Suppressor macrophage treated with lipopolysaccharide for 4 hours (primary cell): ENCODE results near the gene CFAP410.
"Not testable (repeated sequence)": the region's sequence is repeated elsewhere in the genome, so short reads cannot be mapped to it uniquely, and the experiment has no call there.

Experiments used
- DNase-seq: peaks from one replicate; pipeline ENCODE4 v3.0.0-alpha.2; 2020

CFAP410 gene

DNA sequence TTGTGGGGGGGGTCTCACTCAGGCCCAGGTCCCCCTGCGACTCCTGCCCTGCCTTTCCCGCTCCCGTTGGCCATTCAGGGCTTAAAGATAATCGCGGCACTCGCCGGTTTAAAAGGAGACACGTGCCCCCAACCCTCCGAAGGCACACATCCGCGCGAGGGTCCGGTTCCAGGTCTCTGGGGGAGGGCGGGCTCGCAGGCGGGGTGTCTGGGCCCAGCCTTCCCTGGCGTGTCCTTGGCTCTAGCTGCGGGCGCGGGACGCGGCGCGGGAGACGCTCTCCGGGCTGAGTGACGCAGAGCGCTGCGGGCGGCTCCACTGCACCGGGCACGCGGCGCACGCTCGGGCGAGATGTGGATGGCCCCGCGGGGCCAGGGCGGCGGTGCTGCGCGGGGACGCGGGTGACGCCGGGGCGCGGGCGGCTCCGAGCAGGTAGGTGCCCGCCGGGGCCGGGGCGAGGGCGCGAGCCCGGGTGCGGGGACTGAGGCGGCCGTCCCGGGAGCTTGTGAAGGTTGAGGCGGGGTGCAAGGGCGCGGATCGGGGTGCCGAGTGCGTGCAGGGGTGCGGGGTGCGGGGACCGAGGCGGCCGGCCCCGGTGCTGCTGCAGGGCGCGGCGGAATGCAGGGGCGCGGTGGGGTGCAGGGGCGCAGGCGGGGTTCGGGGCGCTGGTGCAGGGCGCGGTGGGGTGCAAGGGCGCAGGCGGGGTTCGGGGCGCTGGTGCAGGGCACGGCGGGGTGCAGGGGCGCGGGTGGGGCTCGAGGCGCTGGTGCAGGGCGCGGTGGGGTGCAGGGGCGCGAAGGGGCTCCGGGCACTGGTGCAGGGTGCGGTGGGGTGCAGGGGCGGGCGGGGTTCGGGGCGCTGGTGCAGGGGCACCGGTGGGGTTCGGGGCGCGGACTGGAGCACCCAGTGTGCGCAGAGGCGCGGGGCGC, 10.9 kb upstream of the CFAP410 start:
- peak; percentile 27 for DNase-seq

DNA sequence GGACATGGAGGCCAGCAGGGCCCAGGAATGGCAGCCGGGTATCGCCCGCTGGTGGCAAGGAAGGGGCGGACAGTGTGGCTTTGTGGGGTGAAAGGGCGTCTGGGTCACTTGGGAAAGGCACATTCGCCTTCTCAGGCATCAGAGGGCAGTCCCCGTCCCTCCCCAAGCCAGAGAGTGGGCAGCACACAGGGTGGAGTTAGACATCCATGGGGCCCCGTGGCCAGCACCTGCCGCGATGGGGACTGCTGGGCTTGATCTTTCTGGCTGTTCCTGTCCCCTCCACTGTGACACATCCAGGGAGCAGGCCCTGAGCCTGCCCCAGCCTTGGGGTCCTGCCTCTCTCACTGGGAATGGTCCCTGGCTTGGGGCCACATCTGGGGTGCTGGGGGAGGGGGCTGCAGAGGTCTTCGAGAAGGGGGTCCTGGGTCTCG, 10.2 kb upstream of the CFAP410 start:
- no peak for DNase-seq

DNA sequence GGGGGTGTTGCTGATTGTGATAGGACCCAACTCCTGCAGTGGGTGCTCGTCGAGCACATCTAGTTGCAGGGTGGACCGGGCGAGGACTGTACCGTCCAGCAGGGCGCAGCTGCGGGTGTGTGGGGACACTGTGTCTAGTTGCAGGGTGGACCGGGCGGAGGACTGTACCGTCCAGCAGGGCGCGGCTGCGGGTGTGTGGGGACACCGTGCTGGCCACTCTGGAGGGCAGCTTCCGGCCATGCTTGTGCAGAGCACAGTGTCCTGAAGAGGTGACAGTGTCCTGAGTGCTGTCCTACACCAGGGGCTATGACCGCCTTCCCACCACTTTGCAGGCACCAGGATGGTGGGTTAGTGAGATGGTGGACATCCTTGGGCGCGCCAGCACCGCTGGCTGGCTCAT, 9.7 kb upstream of the CFAP410 start:
- DNase-seq: no peak

DNA sequence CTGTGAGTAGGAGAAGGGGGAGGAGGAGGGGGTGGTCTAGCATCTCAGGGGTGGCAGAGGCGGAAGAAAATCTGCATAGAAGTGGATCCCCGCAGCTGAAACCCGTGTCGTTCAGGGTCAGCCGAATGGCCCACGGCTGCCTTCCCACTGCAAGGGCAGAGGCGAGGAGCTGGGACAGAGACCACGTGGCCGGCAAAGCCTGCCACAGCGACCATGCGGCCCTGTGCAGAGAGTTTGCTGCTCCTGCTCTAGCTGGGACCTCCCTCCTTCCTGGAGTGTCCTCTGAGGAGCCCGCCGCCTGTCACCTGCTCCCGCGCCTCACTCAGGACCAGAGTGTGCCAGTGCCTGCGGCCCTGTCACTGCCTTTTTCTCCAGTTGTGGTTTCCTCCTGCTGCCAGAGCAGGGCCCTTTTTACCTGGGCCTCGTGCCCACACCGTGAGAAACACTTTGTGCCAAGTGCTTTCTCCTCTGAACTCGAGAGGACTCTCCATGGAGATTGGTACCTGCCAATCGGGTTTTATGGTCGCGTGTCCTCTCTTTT, 8.8 kb upstream of the CFAP410 start:
- no peak for DNase-seq

DNA sequence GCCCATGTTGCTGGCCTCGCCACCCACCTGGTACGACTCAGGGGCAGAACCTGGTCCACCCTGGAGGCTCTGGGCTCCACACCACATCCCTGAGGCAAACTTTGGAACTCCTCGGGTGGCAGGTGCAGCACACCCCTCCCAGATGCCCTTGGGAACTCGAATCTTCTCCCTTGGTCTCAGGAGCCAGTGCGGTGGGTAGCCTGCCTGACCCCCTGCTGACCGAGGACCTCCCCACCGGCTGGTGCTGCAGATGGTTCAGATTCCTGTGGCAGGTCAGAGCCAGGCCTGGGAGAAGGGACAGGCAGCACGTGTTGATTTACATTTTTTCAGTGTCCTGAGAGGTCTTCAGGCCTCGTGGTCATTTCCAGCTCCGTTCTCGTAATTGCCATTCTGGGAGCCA, 6.3 kb upstream of the CFAP410 start:
- no peak for DNase-seq

DNA sequence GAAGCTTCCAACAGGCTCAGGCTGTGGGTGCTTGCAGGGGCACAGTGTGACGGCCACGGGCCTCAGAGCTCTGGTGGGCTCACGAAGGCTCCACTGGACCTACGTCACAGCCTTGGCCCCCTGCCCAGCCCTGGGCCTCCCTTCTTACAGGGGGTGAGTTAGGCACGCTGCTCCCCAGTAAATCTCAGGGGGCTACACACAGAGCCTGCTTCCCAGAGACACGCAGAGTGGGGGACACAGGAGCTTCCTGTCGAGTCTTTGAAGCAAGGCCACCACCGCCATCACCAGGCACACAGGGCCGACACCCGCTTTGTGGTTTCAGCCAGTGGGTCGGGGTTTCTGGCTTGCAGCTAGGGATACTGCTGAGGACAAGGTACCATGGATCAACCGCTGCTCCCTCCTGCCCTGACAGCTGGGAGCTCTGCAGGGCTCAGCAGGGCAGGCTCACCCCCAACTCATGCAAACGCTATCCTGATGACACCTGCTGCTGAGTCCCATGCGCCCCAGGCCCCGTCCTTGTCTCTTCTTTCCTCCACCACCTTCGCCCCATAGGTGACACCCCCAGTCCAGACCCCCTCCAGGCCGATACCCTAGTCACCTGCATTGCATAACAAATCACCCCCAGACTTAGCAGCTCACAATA, 5.5 kb upstream of the CFAP410 start:
- no peak for DNase-seq

DNA sequence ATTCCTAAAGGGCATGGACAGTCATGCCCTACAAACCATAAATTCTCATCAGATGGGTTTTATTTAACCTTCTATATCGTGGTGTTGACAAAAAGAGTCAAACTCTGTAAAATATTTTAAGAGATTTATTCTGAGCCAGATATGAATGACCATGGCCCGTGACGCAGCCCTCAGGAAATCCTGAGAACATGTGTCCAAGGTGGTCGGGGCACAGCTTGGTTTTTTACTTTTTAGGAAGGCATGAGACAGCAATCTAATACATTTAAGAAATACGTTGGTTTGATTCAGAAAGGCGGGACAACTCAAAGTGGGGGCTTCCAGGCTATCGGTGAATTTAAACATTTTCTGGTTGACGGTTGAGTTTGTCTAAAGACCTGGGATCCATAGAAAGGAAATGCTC, 3.8 kb upstream of the CFAP410 start:
- DNase-seq: not testable (repeated sequence)

DNA sequence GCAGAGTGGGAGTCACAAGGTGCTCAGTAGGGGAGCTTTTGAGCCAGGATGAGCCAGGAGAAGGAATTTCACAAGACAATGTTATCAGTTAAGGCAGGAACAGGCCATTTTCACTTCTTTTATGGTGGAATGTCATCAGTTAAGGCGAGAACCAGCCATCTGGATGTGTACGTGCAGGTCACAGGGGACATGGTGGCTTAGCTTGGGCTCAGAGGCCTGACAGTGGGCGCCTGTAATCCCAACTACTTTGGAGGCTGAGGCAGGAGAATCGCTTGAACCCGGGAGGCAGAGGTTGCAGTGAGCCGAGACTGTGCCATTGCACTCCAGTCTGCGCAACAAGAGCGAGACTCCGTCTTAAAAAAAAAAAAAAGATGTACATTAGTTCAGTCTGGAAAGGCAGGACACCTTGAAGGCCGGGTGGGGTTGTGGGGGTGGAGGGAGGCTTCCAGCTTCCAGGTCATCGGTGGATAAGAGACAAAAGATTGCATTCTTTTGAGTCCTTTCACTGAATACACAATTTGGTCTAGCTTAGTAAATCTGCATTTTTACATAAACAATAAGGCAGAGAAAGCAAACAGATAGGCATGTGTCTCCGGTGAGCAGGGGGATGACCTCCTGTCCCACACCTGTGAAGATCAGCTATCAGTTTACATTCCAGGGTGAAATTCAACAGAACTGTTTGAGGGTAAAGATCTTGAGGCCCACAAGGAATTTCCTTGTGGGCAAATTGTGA, 2.7 kb upstream of the CFAP410 start:
- not testable (repeated sequence) for DNase-seq

DNA sequence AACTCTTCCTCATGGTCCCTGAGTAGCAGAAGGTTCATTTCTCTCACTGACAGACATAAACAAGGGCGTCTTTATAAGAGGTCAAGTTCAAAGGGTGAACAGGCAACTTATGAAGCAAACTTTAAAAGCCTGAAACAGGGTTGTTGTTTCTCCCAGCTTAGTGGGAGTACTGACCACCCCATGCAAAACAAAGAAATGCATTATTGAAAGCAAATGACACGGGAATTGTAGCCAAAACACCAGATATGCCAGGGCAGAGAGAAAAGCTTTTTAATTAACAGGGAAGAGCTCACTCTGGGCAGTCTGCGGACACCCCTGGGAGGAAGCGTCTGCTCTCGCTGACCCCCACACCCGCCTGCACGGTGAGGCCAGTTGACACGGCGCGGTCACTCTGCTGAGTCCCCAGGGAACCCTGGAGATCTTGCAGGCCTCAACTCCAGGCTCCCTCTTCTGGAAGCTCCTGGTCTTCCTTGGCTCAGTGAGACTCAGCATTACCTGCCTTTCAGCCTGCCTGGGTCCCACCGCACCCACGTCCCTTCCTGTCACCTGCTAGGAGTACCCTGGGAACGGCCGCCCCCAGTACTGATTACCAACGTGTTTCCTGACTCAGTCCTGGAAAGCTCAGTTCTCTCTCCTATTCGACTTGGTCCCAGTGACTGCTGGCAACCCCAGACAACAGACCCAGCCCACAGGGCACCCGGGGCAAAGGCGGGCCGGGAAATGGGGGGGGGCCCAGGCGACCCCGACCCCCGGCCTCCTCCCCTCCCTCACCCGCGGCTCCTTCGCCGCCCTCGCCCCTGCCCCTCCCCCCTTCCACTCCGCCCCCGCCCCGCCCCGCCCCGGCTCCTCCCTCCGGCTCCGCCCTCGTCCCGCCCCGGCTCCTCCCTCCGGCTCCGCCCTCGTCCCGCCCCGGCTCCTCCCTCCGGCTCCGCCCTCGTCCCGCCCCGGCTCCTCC, 972 bp downstream of the CFAP410 start:
- no peak for DNase-seq

DNA sequence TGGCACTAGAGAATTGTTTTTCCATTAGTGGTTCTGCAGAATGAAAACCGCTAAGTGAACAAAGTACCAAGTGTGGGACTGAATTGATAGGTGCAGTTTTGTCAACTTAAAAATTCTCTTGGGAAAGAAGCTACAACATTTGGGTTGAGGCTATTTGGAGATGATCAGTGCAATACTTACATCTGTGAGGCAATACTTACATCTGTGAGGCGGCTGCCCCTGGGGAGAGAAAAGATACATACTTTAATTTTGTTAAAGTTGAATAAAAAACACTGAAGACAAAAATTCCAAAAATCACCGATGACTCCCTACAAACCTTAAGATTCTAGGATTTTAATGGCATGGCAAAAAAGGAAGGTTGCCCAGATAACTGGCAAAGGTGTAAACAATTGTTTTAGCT, 1.7 kb downstream of the CFAP410 start:
- DNase-seq: no peak

DNA sequence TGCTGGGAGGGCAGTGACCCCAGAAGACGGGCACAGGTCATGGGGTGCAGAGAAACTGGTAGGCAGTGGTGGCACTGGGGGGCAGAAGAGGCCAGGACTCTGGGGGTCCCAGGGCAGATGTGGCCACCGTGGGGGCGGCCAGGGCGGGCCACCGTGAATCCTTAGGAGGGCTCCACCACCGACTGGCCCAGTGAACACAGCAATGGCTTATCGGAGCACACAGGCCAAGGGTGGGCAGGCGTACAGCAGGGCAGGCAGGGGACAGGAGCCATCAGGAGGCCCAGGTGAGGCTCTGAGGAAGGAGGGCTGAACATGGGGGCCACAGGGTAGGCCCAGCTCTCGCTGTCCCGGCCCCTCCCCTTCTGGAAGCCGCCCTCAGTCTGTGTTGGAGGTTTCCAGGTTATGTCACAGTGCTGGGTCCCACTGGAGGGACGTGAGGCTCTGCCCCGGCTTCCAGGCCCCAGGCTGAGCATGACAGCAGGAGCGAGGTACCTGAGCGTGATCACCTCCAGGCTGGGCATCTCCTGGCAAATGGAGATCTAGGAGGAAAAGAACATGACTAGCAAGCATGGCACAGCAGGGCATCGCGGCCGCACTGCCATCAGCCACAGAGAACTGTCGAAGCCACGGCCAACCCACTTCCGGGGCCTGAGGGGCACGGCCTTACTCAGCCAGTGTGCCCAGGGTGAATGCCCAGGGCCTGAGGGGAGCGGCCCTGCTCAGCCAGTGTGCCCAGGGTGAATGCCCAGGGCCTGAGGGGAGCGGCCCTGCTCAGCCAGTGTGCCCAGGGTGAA, 3.7 kb downstream of the CFAP410 start:
- no peak for DNase-seq

DNA sequence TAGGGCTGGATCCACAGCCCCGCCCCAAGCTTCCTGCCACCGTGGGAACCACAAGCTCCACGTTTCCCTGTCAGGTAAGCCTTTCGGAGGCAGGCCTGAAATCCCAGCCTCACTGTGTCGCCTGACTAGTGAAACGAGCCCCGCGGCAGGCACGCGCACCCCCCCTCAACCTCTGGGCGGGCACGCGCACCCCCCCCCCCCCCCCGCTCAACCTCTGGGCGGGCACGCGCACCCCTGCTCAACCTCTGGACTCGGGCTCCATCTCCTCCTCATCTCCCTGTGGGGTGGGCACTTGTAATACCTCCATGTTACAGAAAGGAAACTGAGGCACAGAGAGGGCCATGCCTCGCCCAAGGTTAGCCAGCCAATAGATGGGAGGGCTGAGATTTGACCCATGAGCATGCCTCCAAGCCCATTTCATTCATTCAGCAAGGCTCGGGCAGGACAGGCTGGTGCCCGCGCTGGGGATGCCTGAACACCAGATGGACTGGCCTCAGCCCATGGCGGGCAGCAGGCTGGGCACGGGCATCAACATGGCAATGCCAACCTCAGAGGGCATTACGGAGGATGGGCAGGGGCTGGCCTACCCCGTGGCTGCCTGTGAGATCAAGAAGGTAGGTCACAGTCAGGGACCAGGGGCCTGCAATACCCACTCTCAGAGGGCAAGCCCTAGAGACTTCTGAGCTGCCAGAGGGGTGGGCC, 4.7 kb downstream of the CFAP410 start:
- DNase-seq: no peak

DNA sequence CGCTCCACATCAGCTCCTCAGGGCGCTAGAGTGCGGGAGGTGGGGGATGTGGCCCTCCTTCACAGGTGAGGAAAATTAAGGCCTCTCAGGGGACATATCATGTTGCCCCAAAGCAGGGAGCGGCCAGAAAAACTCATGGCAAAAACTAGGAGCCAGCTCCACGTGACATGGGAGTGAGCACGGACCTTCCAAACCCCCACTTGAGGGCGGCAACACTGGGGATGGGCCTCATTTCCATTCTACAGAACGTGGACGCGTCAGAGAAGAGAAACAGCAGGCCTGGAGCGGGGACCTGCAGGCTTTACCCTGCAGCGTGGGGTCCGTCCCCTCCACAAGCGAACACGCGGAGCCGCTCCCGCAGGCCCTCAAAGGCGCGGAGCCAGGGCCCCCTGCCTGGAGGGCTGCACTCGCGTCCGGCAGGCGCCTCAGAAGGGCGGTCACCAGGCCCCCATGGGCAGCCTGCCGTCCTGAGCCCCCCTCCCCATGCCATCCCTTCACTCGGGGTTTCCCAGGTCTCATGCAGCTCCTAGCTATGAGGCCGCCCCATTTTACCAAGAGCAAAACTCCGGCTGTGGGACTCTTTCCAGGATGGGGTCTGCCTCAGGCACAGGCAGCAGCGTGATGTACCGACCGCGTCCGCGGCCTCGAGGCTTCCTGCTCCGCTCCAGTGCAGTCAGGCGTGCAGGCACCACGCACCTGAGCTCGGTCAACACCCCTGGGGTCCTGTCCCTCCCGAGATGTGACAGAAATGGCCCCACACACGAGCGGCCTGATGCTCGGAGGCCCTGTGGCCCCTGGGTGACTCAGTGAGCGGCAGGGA, 5.5 kb downstream of the CFAP410 start:
- DNase-seq: no peak

DNA sequence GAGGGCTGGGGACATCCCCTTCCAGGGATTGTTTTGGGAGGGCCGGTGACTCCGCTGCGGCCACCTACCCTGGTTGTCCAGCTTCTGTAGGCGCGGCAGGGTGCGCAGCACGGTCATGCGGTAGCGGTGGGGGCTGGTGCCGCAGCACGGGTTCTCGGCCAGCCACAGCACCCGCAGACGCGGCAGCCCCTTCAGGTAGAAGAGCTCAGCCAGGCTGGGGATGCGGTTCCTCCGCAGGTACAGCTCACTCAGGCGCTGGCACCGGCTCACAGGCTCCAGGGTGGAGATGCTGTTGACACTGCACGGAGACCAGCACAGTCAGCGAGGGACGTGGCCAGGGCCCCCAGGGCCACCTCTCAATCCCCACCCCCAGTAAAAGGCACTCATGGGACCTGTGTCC, 6.2 kb downstream of the CFAP410 start:
- no peak for DNase-seq

DNA sequence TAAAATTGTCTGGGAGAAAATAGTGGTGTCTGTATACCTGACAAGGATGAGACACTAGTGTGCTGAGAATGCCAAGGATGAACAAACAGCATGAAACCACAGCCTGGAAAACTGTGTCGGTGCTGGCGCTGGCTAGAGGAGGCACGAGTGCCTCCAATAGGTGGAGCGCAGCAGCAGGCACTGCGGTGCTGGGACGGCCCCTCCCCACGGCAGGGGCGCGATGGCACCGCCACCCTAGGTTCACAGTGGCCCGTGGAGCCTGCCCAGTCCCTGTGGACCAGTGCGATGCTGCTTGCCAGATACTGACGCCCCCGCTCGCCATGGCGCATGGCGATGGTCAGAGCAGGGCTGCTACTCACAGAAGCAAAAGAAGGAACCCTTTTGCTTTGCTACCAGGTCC, 6.8 kb downstream of the CFAP410 start:
- no peak for DNase-seq

DNA sequence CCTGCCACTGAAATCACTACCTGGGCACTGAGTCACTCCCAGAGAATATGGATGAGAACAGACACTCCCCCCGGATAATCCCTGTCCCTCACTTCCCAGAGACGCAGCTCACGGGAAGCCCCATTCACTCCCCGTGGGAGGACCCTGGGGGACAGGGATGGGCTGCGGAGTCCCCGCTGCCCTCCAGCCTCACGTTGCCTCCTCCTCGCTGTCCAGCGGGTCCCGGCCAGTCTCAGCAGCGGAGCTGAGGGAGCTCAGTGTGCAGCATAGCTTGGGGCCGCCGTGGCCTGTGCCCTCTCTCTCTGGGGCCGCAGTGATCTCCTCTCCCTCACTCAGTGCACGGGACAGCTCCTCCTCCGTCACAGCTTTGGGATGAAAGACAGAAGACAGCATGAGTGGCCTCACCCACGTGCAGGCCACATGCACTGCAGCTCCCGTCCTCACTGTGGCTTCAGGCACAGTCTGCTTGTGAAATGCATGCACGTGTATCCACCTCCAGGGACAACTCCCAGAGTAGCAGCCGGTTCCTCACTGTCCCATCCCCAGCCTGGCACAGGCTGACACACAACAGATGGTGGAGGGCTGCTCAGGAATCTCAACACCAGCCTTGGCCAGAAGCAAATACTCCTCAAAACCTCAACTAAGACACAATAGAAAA, 7.4 kb downstream of the CFAP410 start:
- DNase-seq: no peak

DNA sequence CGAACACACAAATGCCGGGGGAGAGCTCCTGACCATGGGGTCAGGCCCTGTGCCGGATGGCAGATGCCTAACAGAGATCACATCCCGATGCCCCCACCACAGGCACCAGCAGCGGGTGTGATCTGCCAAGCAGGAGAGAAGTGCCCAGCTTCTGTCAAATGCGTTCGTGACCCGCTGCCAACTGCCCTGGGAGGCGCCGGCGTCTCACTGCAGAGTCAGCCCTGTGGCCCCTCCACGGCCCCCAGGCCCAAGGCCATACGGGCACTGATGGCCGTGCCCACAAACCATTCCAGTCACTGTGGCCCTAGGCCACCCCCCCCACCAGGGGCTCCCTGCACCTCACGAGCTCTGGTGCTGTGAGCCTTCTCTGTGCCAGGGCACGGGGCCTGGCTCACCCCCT, 8.0 kb downstream of the CFAP410 start:
- DNase-seq: no peak

DNA sequence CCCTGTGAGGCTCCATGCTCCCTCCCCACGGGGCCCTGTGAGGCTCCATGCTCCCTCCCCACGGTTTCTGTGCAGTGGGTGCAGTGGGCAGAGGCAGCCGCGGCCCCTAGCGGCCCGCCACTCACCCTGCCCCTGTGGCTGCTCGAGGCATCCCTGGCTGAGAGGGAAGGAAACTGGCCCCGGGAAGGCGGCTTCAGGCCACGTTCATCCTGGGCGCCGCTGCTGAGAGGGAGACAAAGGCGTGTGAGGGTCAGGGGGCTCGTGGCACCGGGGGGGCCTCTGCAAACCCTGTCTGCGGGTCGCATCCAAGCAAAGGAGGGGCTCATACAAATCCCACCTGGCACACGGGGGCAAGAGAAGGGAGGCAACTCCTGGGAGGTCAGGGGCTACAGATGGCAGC, 8.5 kb downstream of the CFAP410 start:
- DNase-seq: no peak

DNA sequence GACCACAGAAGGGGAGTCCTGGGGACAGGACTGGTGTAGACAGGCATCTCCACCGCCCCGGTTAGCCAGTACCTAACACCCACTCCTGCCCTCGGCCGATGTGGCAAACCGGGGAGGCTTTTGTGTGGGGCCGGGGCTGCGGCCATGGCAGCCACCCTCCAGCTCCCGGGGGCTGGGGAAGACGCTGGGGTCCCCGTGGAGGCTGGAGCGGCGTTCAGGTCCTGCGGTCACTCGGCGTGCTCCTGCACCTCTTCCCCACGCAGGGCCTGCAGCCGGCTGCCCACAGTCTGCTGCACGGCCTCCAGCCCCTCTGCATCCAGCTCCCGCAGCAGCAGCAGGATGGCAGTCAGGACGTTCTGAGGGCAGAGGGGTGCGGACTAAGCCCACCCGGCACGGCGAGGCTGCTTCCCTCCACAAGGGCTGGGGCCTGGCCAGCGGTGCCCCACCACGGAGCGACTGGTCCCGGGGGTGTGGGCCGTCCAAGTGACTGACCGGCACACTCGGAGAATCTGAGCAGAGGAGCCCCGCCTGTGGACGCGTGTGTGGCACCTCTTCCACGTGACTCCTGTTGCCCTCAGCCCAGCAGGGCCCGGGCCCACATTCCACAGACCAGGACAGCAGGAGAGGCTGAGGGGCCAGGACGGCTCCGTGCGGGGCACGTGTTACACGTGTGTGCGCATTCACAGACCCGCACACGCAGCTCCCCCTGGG, 9.1 kb downstream of the CFAP410 start:
- DNase-seq: no peak
